AG04449 (cell line): Measurements from ENCODE around the gene CCDC39.
"Not testable (repeated sequence)": the region's sequence is repeated elsewhere in the genome, so short reads cannot be mapped to it uniquely, and the experiment has no call there.

Experiments used
- CTCF ChIA-PET: fragments of 350-600 bp; formaldehyde crosslinking; extraction: SDS; loops from one replicate; lab custom pipeline; 2021; ENCODE audit warnings: antibody characterized with exemption; lab: Yijun Ruan, JAX
- POLR2A ChIA-PET: fragments of 400-600, 350-600 bp; formaldehyde crosslinking; extraction: SDS; loops from one replicate; lab custom pipeline; 2020; ENCODE audit warnings: antibody characterized with exemption, inconsistent platforms; lab: Yijun Ruan, JAX
- DNase-seq: peaks from one replicate; pipeline ENCODE4 v3.0.0-alpha.2; 2010; ENCODE audit warnings: low read depth, low spot score
- H3K4me3 ChIP-seq: 2 replicates; pipeline ENCODE4 v1.5.1; 2011; ENCODE audit warnings: low read depth, mild to moderate bottlenecking, control low read depth, low read length
- TF ChIP-seq, protein P1 (sequence below): IDR thresholded peaks from one replicate; pipeline ENCODE4 v1.5.1; 2011; ENCODE audit warnings: mild to moderate bottlenecking, moderate library complexity, low read length, control low read depth, inconsistent platforms; ENCODE audit not compliant: insufficient read depth; ENCODE audit errors: missing control alignments

Gene CCDC39

DNA sequence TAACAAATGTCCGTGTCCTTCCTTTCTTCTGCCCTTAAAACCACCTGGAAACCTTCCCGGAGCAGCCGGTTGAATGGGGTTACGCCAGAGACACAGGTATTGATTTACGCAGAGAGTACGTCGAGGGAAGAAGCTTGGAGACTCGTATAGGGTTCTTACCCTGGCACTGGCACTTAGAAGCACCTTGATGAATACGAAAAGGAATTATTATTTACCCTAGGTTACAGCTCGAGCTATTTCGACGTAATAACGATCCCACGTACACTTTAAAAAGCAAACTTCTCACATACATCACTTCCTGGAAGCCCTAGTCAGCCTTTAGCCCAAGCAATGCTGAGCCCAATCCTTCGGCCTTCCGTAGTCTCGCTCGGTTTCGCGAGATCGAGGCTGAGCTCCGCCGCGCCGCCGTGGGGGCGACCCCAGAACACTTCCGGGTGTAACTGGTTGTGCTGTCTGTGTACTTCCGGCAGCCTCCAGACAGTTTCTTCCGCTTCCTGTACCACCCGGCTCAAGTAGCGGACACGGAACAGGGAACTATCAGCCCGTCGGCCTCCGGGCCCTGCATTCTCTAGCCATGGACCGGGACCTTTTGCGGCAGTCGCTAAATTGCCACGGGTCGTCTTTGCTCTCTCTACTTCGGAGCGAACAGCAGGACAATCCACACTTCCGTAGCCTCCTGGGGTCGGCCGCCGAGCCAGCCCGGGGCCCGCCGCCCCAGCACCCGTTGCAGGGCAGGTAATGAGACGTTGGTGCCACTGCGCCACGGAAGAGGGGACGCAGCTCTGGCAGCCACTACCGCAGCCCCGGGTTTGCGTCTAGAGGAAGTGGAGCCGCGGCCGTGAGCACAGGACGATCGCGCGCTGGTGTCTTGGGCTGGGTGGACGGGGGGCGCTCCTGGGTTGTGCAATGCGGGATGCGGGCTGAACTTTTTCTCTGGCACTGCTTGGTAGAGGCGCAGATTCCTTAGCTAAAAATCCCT, 77.3 kb downstream of the CCDC39 start, which contains the start of gene TTC14:
TSS of gene TTC14 (plus strand) at position 476 of the 979 bp plus-strand sequence. CDS start at position 575, 99 bp downstream.
- peak within 1 kb of the TSS; percentile 86 for H3K4me3 ChIP-seq
- POLR2A ChIA-PET, result interaction anchor here (0.6 to 2.2 kb wide), 3 partner anchors 10 to 790 kb away, joined by 3 to 7 read pairs (median 3); no protein-coding TSS in a partner anchor
- TF ChIP-seq, protein P1, sequence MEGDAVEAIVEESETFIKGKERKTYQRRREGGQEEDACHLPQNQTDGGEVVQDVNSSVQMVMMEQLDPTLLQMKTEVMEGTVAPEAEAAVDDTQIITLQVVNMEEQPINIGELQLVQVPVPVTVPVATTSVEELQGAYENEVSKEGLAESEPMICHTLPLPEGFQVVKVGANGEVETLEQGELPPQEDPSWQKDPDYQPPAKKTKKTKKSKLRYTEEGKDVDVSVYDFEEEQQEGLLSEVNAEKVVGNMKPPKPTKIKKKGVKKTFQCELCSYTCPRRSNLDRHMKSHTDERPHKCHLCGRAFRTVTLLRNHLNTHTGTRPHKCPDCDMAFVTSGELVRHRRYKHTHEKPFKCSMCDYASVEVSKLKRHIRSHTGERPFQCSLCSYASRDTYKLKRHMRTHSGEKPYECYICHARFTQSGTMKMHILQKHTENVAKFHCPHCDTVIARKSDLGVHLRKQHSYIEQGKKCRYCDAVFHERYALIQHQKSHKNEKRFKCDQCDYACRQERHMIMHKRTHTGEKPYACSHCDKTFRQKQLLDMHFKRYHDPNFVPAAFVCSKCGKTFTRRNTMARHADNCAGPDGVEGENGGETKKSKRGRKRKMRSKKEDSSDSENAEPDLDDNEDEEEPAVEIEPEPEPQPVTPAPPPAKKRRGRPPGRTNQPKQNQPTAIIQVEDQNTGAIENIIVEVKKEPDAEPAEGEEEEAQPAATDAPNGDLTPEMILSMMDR, result no peak
- CTCF ChIA-PET, result interaction anchor here (1.2 to 3.5 kb wide), 6 partner anchors 9 to 791 kb away, joined by 3 to 28 read pairs (median 4); no protein-coding TSS in a partner anchor
- DNase-seq, result peak; percentile 63

- DNase-seq, result no peak
- CTCF ChIA-PET, result interaction anchor here (0.8 to 3.5 kb wide), 3 partner anchors 672 to 833 kb away, joined by 3 to 28 read pairs (median 21); no protein-coding TSS in a partner anchor
- TF ChIP-seq, protein P1, result no peak
- POLR2A ChIA-PET, result no interaction called here
- H3K4me3 ChIP-seq, result no peak overlapping the region
These were observed 78.8 kb downstream of the CCDC39 start for GRCh38 chr3:180600473-180600872.

DNA sequence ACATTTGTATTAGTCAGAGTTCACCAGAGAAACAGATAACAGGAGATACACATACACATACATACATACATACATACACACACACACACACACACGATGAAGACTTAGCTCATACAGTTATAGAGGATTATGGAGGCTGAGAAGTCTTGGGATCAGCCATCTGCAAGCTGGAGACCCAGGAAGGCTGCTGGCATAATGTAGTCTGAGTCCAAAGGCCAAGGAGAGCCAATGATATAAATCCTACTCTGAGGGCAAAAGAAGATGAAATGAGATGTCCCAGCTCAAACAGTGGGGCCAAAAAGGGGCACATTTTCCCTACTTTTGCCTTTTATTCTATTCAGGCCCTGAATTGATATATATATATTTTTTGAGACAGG, 83.7 kb downstream of the CCDC39 start:
- POLR2A ChIA-PET, result no interaction called here
- H3K4me3 ChIP-seq, result no peak overlapping the region

DNA sequence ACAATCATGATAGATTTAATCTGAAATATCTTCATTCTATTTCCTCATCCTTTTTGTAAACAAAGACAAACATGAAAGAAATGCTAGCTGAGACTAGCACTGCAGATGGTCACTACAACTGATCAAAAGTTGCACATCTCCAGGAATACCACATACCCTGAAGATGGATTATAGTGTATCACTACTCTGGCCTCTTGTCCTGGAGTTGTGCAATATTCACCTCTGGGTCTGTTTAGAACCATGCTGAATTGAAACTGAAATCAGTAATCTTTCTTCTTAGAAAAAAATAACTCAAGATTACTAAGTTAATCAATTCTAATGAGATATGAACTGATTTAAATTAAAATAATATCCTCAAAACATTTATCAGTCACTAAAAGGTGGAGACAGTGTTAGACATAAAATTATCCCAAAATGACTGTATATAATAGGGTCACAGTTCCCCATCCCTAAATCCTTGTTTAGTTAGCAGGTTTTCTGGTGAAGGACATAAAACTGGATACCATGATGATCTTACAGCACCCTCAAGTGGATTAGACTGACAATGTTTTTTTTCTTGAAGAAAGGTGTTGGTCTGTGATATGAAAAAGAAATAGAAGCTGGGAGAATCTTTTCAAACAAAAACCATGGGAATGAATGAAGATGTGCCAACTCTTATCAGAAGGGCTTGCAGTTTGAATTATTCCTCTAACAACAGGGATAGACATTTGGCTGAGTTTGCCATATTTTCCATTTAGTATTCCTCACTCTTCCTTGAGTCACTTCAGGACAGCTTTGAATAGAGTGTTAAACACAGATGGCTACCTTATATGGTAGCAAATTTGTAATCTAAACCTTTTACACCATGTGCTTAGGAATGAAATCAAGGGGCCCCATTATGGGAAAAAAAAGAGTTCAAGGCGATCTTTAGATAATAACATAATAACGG, 84.4 kb downstream of the CCDC39 start:
- POLR2A ChIA-PET, result no interaction called here

More for the DNA sequence above, 83.7 kb downstream of the CCDC39 start:
- DNase-seq, result no peak
- TF ChIP-seq, protein P1, result no peak
- CTCF ChIA-PET, result interaction anchor here (0.6 to 5.2 kb wide), 26 partner anchors 9 to 939 kb away, joined by 3 to 79 read pairs (median 4); no protein-coding TSS in a partner anchor

GRCh38 chr3:180593631-180594030, 85.7 kb downstream of the CCDC39 start:
- POLR2A ChIA-PET, DNase-seq, H3K4me3 ChIP-seq: not testable (repeated sequence)
- CTCF ChIA-PET, result interaction anchor here (0.8 to 2.9 kb wide), 3 partner anchors 8 to 782 kb away, joined by 3 to 21 read pairs (median 5); partner anchors contain the start of gene TTC14

More for the DNA sequence above, 84.4 kb downstream of the CCDC39 start:
- peak; percentile 26 for DNase-seq
- CTCF ChIA-PET, result interaction anchor here (0.6 to 5.2 kb wide), 27 partner anchors 9 to 938 kb away, joined by 3 to 79 read pairs (median 4); no protein-coding TSS in a partner anchor
- TF ChIP-seq, protein P1, result peak; percentile 47
- H3K4me3 ChIP-seq, result no peak overlapping the region

GRCh38 chr3:180590396-180590795, 88.9 kb downstream of the CCDC39 start:
- TF ChIP-seq, protein P1, result no peak
- H3K4me3 ChIP-seq, result no peak overlapping the region
- no peak for DNase-seq
- ChIA-PET CTCF (interaction anchor here (1.4 to 5.5 kb wide), 2 partner anchors 661 to 663 kb away, joined by 3 to 22 read pairs; no protein-coding TSS in a partner anchor), POLR2A (no interaction called here)
